Peyer's patch (tissue), 4 donors: ENCODE measurements around the gene SLC17A8.

Source experiments
- POLR2A ChIP-seq, 2 donors: fragments of 450-650 bp; IDR thresholded peaks; one replicate each; pipeline ENCODE4 v1.5.1; 2017; ENCODE audit warnings: antibody characterized with exemption in 2 of 2, mild to moderate bottlenecking in 2 of 2, moderate library complexity in 2 of 2
- TF ChIP-seq, protein P1 (sequence below), 6 experiments: fragments of 450-650 bp in 4 of 6; fragments of 200-600 bp in 2 of 6; sonication (generic) in 1 of 6; IDR thresholded peaks; one replicate each; pipeline ENCODE4 v1.5.1; 2017 to 2019; ENCODE audit warnings: antibody characterized with exemption in 6 of 6, mild to moderate bottlenecking in 3 of 6, moderate library complexity in 1 of 6

DNA sequence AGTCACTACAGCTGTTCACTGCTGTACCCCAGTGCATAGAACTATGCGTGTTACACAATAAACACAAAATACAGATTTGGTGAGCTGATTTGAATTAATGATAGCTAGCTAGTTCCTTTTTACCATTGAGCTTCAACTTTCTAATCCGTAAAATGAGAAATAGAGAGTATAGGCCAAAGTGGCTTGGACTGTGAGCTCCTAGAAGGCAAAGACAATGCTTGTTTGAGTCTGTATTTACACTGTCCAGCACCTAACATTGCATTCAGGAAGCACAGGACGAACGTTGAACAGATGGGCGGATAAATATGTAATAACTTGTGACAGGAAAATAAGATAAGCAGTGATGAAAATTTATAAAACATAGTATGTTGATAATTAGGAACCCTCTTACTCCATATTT, 31.5 kb downstream of the SLC17A8 start:
- TF ChIP-seq, protein P1, sequence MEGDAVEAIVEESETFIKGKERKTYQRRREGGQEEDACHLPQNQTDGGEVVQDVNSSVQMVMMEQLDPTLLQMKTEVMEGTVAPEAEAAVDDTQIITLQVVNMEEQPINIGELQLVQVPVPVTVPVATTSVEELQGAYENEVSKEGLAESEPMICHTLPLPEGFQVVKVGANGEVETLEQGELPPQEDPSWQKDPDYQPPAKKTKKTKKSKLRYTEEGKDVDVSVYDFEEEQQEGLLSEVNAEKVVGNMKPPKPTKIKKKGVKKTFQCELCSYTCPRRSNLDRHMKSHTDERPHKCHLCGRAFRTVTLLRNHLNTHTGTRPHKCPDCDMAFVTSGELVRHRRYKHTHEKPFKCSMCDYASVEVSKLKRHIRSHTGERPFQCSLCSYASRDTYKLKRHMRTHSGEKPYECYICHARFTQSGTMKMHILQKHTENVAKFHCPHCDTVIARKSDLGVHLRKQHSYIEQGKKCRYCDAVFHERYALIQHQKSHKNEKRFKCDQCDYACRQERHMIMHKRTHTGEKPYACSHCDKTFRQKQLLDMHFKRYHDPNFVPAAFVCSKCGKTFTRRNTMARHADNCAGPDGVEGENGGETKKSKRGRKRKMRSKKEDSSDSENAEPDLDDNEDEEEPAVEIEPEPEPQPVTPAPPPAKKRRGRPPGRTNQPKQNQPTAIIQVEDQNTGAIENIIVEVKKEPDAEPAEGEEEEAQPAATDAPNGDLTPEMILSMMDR (IDR thresholded peaks at IDR 0.05) = no peak
- TF ChIP-seq POLR2A (IDR thresholded peaks at IDR 0.05) = no peak
